Kidney (tissue), 14 donors: ENCODE results near the gene NXPE1. TPM values are rescaled to one million over a fixed set of nuclear protein-coding genes. Genes with fewer than 3 reads are reported as not detected.
"Not testable (repeated sequence)": the region's sequence is repeated elsewhere in the genome, so short reads cannot be mapped to it uniquely, and the experiment has no call there.

Source experiments
- DNase-seq, 5 donors: peaks; one replicate each; pipeline ENCODE4 v3.0.0-alpha.2; 2013 to 2020
- FAIRE-seq: peaks from 2 replicates; lab custom pipeline; 2012; peaks lifted over from hg19 to GRCh38; lab: Jason Lieb, UNC
- H3K27ac ChIP-seq, 2 donors: one replicate each; pipeline ENCODE4 v1.7.0; 2013; ENCODE audit warnings: low read depth in 2 of 2, low read length in 2 of 2, inconsistent platforms in 1 of 2
- H3K27me3 ChIP-seq: one replicate; pipeline ENCODE4 v1.7.1; 2013; ENCODE audit warnings: low read length, inconsistent platforms; ENCODE audit not compliant: control insufficient read depth, insufficient read depth
- H3K36me3 ChIP-seq, 3 donors: one replicate each; pipeline versions ENCODE4 v1.7.0 to v1.7.1; 2013; ENCODE audit warnings: low read length in 3 of 3, control low read depth in 1 of 3, inconsistent platforms in 1 of 3; ENCODE audit not compliant: insufficient read depth in 3 of 3, control insufficient read depth in 2 of 3
- H3K4me1 ChIP-seq, 3 donors: one replicate each; pipeline versions ENCODE4 v1.7.0 to v1.7.1; 2013; ENCODE audit warnings: low read length in 3 of 3, inconsistent platforms in 1 of 3, low read depth in 1 of 3; ENCODE audit not compliant: control insufficient read depth in 2 of 3, insufficient read depth in 2 of 3
- H3K4me3 ChIP-seq, 3 donors: one replicate each; pipeline versions ENCODE4 v1.7.0 to v1.8.1; 2013; ENCODE audit warnings: low read length in 3 of 3, control low read depth in 1 of 3, inconsistent platforms in 1 of 3
- H3K9ac ChIP-seq, 3 donors: one replicate each; pipeline versions ENCODE4 v1.7.0 to v1.7.1; 2013; ENCODE audit warnings: low read length in 3 of 3, control low read depth in 1 of 3, inconsistent platforms in 1 of 3
- H3K9me3 ChIP-seq, 3 donors: one replicate each; pipeline versions ENCODE4 v1.7.0 to v1.7.1; 2013; ENCODE audit warnings: low read length in 3 of 3, control low read depth in 1 of 3, inconsistent platforms in 1 of 3; ENCODE audit not compliant: control insufficient read depth in 2 of 3, insufficient read depth in 1 of 3
- intact Hi-C: fragments of 100-400 bp; cut with DNase I; formaldehyde crosslinking; loops from one replicate; pipeline ENCODE4 v1.11.1; 2022
- polyA plus RNA-seq: library from polyadenylated mRNA; stranded (reverse); fragments of 350-450 nt; fragmentation: Illumina TruSeq; extraction: RNeasy Lipid Tissue Mini Kit (QIAGEN cat#74804); gene quantifications from one replicate; pipeline ENCODE4 v1.2.3, GENCODE V29; 2014; ENCODE audit warnings: low read depth, low replicate concordance; ENCODE audit not compliant: insufficient read depth
- total RNA-seq: library from RNA; stranded (reverse); fragmentation: NEBNext Ultra II Directional; extraction: Animal tissue kit (Norgen Biotek cat#: 25700); gene quantifications from one replicate; pipeline ENCODE4 v1.2.1, GENCODE V29; 2021
- TF ChIP-seq, protein P1 (sequence below): IDR thresholded peaks from 3 replicates; pipeline ENCODE4 v1.5.1; 2012; ENCODE audit warnings: mild to moderate bottlenecking, moderate library complexity, borderline replicate concordance; ENCODE audit not compliant: insufficient read depth; ENCODE audit errors: extremely low read depth
- donor health status: control.
- donor health status: control.
- donor health status: control.
- donor health status: control.
- donor health status: control.
- donor health status: DM: yes; HTN: yes; CAD: no.
- donor health status: Normal renal cell carcinoma (clear cell type).

Gene NXPE1
- total and polyA plus RNA-seq, 2 donors from 2014 or later = 0.25 TPM; not detected in 1

DNA sequence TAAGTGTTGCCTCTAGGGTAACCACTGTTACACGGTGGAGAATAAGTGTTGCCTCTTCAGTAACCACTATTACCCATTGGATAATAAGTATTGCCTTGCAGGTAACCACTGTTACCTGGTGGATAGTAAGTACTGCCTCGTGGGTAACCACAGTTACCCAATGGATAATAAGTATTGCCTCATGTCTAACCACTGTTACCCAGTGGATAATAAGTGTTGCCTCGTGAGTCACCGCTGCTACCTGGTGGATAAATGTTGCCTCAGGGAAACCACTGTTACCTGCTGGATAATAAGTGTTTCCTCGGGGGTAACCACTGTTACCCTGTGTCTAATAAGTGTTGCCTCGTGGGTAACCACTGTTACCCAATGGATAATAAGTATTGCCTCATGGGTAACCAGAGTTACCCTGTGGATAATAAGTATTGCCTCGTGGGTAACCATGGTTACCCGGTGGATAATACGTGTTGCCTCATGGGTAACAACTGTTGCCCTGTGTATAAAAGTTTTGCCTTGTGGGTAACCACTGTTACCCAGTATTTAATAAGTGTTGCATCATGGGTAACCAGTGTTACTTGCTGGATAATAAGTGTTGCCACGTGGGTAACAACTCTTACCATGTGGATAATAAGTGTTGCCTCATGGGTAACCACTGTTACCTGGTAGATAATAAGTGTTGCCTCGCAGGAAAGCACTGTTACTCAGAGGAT lies 48.2 kb upstream of the NXPE1 start:
- no peaks in the 10 kb centered on the region for H3K36me3 ChIP-seq
- H3K4me1 ChIP-seq = no peaks in the 10 kb centered on the region
- DNase-seq = no peak
- peaks cover 0 to 2% (median 0%) of the 10 kb centered on the region in 3 donors for H3K9me3 ChIP-seq
- no peaks in the 10 kb centered on the region for H3K27me3 ChIP-seq
- TF ChIP-seq, protein P1, sequence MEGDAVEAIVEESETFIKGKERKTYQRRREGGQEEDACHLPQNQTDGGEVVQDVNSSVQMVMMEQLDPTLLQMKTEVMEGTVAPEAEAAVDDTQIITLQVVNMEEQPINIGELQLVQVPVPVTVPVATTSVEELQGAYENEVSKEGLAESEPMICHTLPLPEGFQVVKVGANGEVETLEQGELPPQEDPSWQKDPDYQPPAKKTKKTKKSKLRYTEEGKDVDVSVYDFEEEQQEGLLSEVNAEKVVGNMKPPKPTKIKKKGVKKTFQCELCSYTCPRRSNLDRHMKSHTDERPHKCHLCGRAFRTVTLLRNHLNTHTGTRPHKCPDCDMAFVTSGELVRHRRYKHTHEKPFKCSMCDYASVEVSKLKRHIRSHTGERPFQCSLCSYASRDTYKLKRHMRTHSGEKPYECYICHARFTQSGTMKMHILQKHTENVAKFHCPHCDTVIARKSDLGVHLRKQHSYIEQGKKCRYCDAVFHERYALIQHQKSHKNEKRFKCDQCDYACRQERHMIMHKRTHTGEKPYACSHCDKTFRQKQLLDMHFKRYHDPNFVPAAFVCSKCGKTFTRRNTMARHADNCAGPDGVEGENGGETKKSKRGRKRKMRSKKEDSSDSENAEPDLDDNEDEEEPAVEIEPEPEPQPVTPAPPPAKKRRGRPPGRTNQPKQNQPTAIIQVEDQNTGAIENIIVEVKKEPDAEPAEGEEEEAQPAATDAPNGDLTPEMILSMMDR = no peak
- no peak overlapping the region for H3K4me3 ChIP-seq
- intact Hi-C loops = no loop called here
- no peak for FAIRE-seq
- H3K9ac ChIP-seq = no peak overlapping the region
- no peak overlapping the region for H3K27ac ChIP-seq

DNA sequence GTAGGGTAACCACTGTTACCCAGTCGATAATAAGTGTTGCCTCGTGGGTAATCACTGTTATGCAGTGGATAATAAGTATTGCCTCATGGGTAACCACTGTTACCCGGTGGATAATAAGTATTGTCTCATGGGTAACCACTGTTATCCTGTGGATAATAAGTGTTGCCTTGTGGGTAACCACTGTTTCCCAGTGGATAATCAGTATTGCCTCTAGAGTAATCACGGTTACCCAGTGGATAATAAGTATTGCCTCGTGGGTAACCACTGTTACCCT lies 47.1 kb upstream of the NXPE1 start:
- FAIRE-seq, H3K9me3 ChIP-seq: not testable (repeated sequence)

DNA sequence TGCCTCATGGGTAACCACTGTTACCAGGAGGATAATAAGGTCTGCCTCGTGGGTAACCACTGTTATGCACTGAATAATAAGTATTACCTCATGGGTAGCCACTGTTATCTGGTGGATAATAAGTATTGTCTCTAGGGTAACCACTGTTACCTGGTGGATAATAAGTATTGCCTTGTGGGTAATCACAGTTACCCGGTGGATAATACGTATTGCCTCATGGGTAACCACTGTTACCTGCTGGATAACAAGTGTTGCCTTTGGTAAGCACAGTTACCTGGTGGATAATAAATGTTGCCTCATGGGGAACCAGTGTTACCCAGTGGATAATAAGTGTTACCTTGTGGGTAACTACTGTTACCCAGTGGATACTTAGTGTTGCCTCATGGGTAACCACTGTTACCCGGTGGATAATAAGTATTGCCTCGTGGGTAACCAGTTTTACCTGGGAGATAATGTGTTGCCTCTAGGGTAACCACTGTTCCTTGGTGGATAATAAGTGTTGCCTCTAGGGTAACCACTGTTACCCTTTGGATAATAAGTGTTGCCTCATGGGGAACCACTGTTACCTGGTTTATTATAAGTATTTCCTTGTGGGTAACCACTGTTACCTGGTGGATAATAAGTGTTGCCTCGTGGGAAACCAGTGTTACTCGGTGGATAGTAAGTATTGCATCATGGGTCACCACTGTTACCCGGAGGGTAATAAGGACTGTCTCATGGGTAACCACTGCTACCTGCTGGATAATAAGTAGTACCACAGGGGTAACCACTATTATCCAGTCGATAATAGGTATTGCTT lies 46.5 kb upstream of the NXPE1 start:
- intact Hi-C loops = no loop called here
- TF ChIP-seq, protein P1 = peak; percentile 11
- H3K9ac ChIP-seq = no peak overlapping the region
- no peaks in the 10 kb centered on the region for H3K36me3 ChIP-seq
- H3K9me3 ChIP-seq = peaks cover 0 to 2% (median 0%) of the 10 kb centered on the region in 3 donors
- H3K4me3 ChIP-seq = no peak overlapping the region
- no peak for FAIRE-seq
- H3K27me3 ChIP-seq = no peaks in the 10 kb centered on the region
- DNase-seq = no peak
- no peak overlapping the region for H3K27ac ChIP-seq
- H3K4me1 ChIP-seq = no peaks in the 10 kb centered on the region

More for the DNA sequence above, 47.1 kb upstream of the NXPE1 start:
- DNase-seq, H3K27ac ChIP-seq, H3K36me3 ChIP-seq, H3K4me3 ChIP-seq, intact Hi-C loops, H3K4me1 ChIP-seq, H3K9ac ChIP-seq, H3K27me3 ChIP-seq: not testable (repeated sequence)

DNA sequence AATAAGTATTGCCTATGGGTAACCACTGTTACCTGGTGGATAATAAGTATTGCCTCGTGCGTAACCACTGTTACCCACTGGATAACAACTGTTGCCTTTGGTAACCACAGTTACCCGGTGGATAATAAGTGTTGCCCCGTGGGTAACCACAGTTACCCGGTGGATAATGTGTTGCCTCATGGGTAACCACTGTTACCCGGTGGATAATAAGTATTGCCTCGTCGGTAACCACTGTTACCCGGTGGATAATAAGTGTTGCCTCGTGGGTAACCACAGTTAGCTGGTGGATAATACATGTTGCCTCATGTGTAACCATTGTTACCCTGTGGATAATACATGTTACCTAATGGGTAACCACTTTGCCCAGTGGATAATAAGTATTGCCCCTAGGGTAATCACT lies 45.7 kb upstream of the NXPE1 start:
- Histone ChIP-seq H3K9ac (no peak overlapping the region), H3K27ac (no peak overlapping the region), H3K9me3 (peaks cover 0 to 2% (median 0%) of the 10 kb centered on the region in 3 donors), H3K4me1 (no peaks in the 10 kb centered on the region), H3K27me3 (no peaks in the 10 kb centered on the region), H3K4me3 (no peak overlapping the region), H3K36me3 (no peaks in the 10 kb centered on the region)
- DNase-seq (no peak), FAIRE-seq (no peak)
- intact Hi-C loops = no loop called here
- TF ChIP-seq, protein P1 = no peak
